ENCODE results near the gene CNTNAP5. TPM values are rescaled to one million over a fixed set of nuclear protein-coding genes. Genes with fewer than 3 reads are reported as not detected.

CNTNAP5 gene
- polyA plus RNA-seq, 1 experiment = not detected

DNA sequence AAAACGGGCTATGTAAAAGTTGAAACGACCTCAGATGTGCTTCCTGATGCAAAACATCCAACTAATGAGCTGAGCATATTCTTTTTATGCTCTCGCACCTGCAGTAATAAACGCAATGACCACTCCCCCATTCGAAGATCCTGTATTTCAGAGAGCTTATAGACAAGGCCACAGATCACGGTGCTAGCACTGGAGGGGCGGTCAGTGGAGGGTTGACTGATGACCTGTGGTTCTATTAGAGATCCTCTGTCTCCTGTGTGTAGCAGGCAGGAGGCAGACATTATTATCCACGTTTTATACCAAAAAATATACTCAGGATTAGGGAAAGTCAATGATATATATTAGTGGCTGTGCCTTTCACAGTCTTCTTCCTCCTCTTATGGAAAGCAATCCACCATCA is 457.0 kb downstream of the CNTNAP5 start:
- Histone ChIP-seq H3K4me3 (ENCODE audit: low read depth, low read length) (no peak overlapping the region), H3K27me3 (ENCODE audit: control insufficient read depth, insufficient read depth, low read length) (no peaks in the 10 kb centered on the region), H3K36me3 (ENCODE audit: control insufficient read depth, insufficient read depth, low read length) (no peaks in the 10 kb centered on the region)
- POLR2A ChIA-PET = no interaction called here
- CTCF ChIA-PET = no interaction called here
- DNase-seq (ENCODE audit: low read depth) = no peak
- TF ChIP-seq, protein P1, sequence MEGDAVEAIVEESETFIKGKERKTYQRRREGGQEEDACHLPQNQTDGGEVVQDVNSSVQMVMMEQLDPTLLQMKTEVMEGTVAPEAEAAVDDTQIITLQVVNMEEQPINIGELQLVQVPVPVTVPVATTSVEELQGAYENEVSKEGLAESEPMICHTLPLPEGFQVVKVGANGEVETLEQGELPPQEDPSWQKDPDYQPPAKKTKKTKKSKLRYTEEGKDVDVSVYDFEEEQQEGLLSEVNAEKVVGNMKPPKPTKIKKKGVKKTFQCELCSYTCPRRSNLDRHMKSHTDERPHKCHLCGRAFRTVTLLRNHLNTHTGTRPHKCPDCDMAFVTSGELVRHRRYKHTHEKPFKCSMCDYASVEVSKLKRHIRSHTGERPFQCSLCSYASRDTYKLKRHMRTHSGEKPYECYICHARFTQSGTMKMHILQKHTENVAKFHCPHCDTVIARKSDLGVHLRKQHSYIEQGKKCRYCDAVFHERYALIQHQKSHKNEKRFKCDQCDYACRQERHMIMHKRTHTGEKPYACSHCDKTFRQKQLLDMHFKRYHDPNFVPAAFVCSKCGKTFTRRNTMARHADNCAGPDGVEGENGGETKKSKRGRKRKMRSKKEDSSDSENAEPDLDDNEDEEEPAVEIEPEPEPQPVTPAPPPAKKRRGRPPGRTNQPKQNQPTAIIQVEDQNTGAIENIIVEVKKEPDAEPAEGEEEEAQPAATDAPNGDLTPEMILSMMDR (IDR thresholded peaks at IDR 0.05; ENCODE audit: insufficient read depth, low read depth, low read length) = no peak

DNA sequence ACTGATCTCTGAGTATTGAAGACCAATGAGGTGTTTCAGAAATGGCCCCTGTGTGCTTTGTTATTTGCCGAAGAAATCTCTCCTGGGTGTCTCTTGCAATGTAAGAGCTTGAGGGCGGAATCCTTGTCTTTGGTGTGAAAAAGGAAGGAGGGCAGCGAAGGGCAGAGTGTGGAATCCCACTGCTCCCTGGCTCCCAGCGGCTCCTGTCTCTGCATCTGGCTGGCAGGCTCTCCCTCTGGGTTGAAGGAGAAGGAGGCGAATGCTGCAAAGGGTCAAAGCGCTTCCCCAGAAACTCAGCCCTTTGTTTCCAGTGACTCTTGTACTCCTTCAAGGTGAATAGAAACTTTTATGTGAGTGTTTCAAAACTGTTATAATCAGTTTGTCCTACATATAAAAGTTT is 457.5 kb downstream of the CNTNAP5 start:
- ChIA-PET POLR2A (no interaction called here), CTCF (no interaction called here)
- TF ChIP-seq, protein P1 (IDR thresholded peaks at IDR 0.05; ENCODE audit: insufficient read depth, low read depth, low read length) = no peak
- DNase-seq (ENCODE audit: low read depth) = no peak
- no peak overlapping the region for H3K4me3 ChIP-seq (ENCODE audit: low read depth, low read length)
- H3K27me3 ChIP-seq (ENCODE audit: control insufficient read depth, insufficient read depth, low read length) = no peaks in the 10 kb centered on the region
- H3K36me3 ChIP-seq (ENCODE audit: control insufficient read depth, insufficient read depth, low read length) = no peaks in the 10 kb centered on the region

DNA sequence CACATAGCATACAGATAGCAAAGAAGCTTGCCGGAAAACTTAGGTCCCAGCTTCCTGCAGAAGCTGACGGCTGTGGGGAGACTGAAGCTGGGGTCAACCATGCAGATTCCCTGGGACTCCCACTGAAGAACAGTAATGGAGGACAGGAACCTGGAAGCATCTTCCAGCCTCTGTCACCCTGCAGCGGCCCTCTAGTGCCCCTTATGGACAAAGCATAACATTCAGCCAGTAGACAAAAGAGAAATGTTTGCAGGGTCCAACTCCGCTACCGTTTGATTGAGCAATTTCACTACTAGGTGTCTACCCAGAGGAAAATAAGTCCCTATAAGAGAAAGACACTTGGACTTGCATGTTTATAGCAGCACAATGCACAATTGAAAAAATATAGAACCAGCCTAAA is 460.6 kb downstream of the CNTNAP5 start:
- TF ChIP-seq, protein P1 (IDR thresholded peaks at IDR 0.05; ENCODE audit: insufficient read depth, low read depth, low read length) = no peak
- DNase-seq (ENCODE audit: low read depth) = no peak
- ChIA-PET CTCF (no interaction called here), POLR2A (no interaction called here)
- no peaks in the 10 kb centered on the region for H3K36me3 ChIP-seq (ENCODE audit: control insufficient read depth, insufficient read depth, low read length)
- no peaks in the 10 kb centered on the region for H3K27me3 ChIP-seq (ENCODE audit: control insufficient read depth, insufficient read depth, low read length)
- no peak overlapping the region for H3K4me3 ChIP-seq (ENCODE audit: low read depth, low read length)

DNA sequence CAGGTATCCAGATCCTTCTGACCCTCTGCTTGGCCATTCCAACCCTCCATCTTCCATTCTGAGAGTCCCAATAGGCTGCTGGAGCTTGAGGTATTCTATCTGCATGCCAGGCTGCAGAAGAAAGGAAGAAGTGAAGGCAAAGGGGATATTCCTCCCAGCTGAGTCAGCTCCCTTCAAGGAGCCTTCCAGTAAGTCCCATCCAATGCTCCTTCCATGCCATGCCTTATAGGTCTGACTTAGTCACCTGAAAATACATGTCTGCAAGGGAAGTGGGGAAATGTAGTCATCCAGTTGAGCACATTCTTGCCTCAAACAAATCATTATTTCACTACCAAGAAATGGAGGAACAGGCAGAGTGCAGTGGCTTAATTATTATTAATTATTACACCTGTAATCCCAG is 464.6 kb downstream of the CNTNAP5 start:
- POLR2A ChIA-PET = no interaction called here
- CTCF ChIA-PET = no interaction called here
- Histone ChIP-seq H3K36me3 (ENCODE audit: control insufficient read depth, insufficient read depth, low read length) (no peaks in the 10 kb centered on the region), H3K27me3 (ENCODE audit: control insufficient read depth, insufficient read depth, low read length) (no peaks in the 10 kb centered on the region), H3K4me3 (ENCODE audit: low read depth, low read length) (no peak overlapping the region)
- TF ChIP-seq, protein P1 (IDR thresholded peaks at IDR 0.05; ENCODE audit: insufficient read depth, low read depth, low read length) = no peak
- DNase-seq (ENCODE audit: low read depth) = no peak

DNA sequence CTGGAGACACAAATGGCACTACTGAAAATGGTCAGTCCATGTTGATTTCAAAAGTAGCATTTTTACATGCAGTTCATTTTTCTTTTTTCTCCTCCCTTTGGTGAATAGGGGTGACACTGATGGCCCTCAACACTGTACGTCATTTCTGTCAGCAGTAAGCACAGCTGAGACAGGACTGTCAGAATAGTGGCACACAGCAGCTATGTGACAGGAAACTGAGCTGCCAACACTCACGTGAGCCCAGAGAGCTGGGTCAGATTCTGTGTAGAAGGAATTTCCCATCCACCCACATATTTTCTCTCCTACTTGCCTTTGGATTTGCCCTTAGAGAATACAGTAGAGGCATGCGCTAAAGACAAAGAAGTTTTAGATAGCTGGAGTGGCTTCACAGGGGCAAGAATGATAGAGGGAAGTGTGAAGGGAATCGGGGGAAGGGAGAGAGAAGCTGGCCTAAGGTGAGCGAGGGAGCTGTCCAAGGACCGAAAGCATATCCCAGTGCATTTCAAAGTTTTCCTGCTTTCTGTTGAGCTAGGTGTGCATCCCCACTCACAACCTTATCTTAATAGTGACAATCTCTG is 476.6 kb downstream of the CNTNAP5 start:
- Histone ChIP-seq H3K4me3 (ENCODE audit: low read depth, low read length) (no peak overlapping the region), H3K36me3 (ENCODE audit: control insufficient read depth, insufficient read depth, low read length) (no peaks in the 10 kb centered on the region), H3K27me3 (ENCODE audit: control insufficient read depth, insufficient read depth, low read length) (no peaks in the 10 kb centered on the region)
- ChIA-PET CTCF (no interaction called here), POLR2A (no interaction called here)
- no peak for DNase-seq (ENCODE audit: low read depth)
- TF ChIP-seq, protein P1 (IDR thresholded peaks at IDR 0.05; ENCODE audit: insufficient read depth, low read depth, low read length) = no peak

Measured in BJ (cell line).